ENCODE measurements around the gene SAMSN1. TPM values are rescaled to one million over a fixed set of nuclear protein-coding genes. Genes with fewer than 3 reads are reported as not detected.
A peak's percentile ranks its signal among the peaks of the same experiment; 100 is the strongest.

The SAMSN1 gene
- total RNA-seq: 1 to 10 TPM; 1.8 to 4.6 TPM

DNA sequence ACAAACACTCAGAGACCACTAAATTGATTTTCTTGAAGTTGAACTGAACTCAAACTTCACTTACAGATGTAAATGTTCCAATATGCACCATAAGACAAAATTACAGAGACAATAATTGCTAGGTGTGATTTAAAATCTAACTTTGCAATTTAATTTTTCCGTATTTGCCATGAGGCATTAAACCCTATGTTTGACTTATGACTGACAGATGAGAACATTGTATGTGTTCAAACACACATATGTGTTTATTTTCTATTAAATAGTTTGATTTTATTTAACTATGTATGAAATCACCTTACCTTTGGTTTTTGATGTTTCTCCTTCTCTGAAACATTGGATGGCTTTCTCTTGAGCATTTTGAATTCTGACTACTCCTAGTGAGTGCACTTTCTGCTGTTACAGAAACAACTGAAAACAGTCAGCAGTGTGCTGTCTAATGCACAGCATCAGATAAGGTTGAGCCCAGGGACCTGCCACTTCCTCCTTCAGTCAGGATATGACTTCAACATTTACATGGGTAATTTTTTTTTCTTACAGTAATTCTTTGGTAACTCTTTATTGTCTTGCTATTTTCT is at the start of gene SAMSN1:
SAMSN1 (minus strand) TSS at position 410 of the 575 bp plus-strand sequence; CDS start at position 356, 54 bp downstream.
- intact Hi-C loops (cut with DNase I): no loop called here
- 42 to 76% methylated on average over 1 of the region's 1 CpG for WGBS, 2 donors
- TF ChIP-seq, protein P1, sequence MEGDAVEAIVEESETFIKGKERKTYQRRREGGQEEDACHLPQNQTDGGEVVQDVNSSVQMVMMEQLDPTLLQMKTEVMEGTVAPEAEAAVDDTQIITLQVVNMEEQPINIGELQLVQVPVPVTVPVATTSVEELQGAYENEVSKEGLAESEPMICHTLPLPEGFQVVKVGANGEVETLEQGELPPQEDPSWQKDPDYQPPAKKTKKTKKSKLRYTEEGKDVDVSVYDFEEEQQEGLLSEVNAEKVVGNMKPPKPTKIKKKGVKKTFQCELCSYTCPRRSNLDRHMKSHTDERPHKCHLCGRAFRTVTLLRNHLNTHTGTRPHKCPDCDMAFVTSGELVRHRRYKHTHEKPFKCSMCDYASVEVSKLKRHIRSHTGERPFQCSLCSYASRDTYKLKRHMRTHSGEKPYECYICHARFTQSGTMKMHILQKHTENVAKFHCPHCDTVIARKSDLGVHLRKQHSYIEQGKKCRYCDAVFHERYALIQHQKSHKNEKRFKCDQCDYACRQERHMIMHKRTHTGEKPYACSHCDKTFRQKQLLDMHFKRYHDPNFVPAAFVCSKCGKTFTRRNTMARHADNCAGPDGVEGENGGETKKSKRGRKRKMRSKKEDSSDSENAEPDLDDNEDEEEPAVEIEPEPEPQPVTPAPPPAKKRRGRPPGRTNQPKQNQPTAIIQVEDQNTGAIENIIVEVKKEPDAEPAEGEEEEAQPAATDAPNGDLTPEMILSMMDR (IDR thresholded peaks at IDR 0.05): no peak
- TF ChIP-seq POLR2A (IDR thresholded peaks at IDR 0.05): peak in 2 of 3 donors; percentile 45 to 73
- Histone ChIP-seq H3K9me3 (no peaks in the 10 kb centered on the region), H3K27ac (peak within 1 kb of the TSS in 1 of 4 donors; percentile 19), H3K36me3 (replicated peaks in 1 of 2; ENCODE audit: insufficient read depth in 1 of 2, low read depth in 2 of 2) (no peaks in the 10 kb centered on the region), H3K4me1 (no peaks in the 10 kb centered on the region), H3K27me3 (no peaks in the 10 kb centered on the region), H3K4me3 (no peak within 1 kb of the TSS)
- ATAC-seq (no peak), DNase-seq (peak in 3 of 4 donors; percentile 13 to 64 (median 14))

DNA sequence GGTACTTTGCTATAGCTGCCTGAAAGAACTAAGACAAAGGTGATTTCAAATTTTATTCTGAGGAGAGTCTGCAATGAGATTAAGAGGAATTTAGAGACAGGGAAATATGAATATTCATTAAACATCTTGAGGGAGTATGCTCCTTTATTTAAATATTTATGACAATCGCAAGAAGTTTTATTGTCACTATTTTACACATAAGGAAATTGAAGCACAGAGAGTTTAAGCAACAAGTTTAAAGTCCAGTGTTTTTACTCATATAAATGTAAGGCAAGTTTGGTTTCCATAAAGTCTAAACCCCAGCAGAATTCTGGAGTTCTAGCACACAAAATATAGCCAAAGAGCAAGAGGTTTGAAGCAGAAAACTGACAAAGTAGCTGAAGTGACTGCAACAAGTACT is 49.3 kb upstream of the SAMSN1 start:
- H3K9me3 ChIP-seq: no peaks in the 10 kb centered on the region
- DNase-seq: no peak
- no peaks in the 10 kb centered on the region for H3K4me1 ChIP-seq
- no peaks in the 10 kb centered on the region for H3K27me3 ChIP-seq
- no peak for ATAC-seq
- WGBS, 2 donors: 90 to 92% methylated on average over 1 of the region's 1 CpG
- intact Hi-C loops (cut with DNase I): no loop called here
- TF ChIP-seq POLR2A (IDR thresholded peaks at IDR 0.05): no peak
- TF ChIP-seq, protein P1 (IDR thresholded peaks at IDR 0.05): no peak
- no peaks in the 10 kb centered on the region for H3K36me3 ChIP-seq (replicated peaks in 1 of 2; ENCODE audit: insufficient read depth in 1 of 2, low read depth in 2 of 2)
- no peak overlapping the region for H3K4me3 ChIP-seq
- H3K27ac ChIP-seq: no peak overlapping the region

DNA sequence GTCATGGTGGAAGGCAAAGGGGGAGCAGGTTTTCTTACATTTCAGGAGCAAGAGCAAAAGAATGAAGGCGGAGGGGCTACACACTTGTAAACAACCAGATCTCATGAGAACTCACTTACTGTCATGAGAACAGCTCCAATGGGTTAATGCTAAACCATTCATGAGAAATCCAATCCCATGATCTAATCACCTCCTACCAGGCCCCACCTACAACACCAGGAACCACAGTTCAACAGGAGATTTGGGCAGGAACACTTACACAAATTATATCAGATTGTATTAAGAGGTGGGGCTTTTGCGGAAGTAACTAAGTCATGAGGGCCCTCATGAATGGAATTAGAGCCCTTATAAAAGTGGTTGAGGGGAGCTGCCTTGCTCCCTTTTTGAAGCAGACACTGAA is 48.9 kb upstream of the SAMSN1 start:
- WGBS, 2 donors: 84 to 97% methylated on average over 2 of the region's 2 CpGs
- Histone ChIP-seq H3K27me3 (no peaks in the 10 kb centered on the region), H3K36me3 (replicated peaks in 1 of 2; ENCODE audit: insufficient read depth in 1 of 2, low read depth in 2 of 2) (no peaks in the 10 kb centered on the region), H3K4me1 (no peaks in the 10 kb centered on the region), H3K4me3 (no peak overlapping the region), H3K27ac (no peak overlapping the region), H3K9me3 (no peaks in the 10 kb centered on the region)
- no peak for ATAC-seq
- no peak for DNase-seq
- intact Hi-C loops (cut with DNase I): no loop called here
- TF ChIP-seq, protein P1 (IDR thresholded peaks at IDR 0.05): no peak
- no peak for TF ChIP-seq POLR2A (IDR thresholded peaks at IDR 0.05)

DNA sequence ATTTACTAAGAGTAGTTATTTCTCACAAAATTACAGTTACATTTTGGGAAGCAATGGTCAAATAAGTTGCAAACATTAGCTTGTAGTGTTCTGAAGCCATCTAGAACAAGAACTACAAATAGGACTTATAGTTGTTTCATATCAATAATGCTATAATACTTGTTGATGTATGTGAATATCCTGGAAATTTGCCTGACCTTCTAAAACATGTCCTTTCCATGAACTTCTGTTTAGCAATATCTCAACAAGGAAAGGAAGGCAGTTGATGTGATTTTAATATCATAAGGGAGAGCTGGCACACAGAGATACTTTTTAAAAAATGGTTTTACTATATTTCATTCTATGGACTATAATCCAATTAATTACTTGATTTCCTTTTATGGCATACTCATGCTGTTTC is 47.1 kb upstream of the SAMSN1 start:
- no peak overlapping the region for H3K27ac ChIP-seq
- DNase-seq (no peak), ATAC-seq (no peak)
- no peak for TF ChIP-seq POLR2A (IDR thresholded peaks at IDR 0.05)
- TF ChIP-seq, protein P1 (IDR thresholded peaks at IDR 0.05): no peak
- no peaks in the 10 kb centered on the region for H3K27me3 ChIP-seq
- no peaks in the 10 kb centered on the region for H3K9me3 ChIP-seq
- H3K4me3 ChIP-seq: no peak overlapping the region
- H3K4me1 ChIP-seq: no peaks in the 10 kb centered on the region
- H3K36me3 ChIP-seq (replicated peaks in 1 of 2; ENCODE audit: insufficient read depth in 1 of 2, low read depth in 2 of 2): no peaks in the 10 kb centered on the region
- intact Hi-C loops (cut with DNase I): no loop called here

All from body of pancreas (tissue), 4 donors.